NT2/D1 (cell line): ENCODE data around the gene EEF1AKMT3.

Source experiments
- SUZ12 ChIP-seq: IDR thresholded peaks from 2 replicates; pipeline ENCODE4 v1.6.1; 2011; ENCODE audit not compliant: insufficient read length, insufficient read depth; ENCODE audit errors: extremely low read depth
- YY1 ChIP-seq: IDR thresholded peaks from 2 replicates; pipeline ENCODE4 v1.6.1; 2011; ENCODE audit not compliant: insufficient read length, insufficient read depth
- ZNF274 ChIP-seq: IDR thresholded peaks from 2 replicates; pipeline ENCODE4 v1.6.1; 2011; ENCODE audit warnings: mild to moderate bottlenecking, low read depth, low read length

DNA sequence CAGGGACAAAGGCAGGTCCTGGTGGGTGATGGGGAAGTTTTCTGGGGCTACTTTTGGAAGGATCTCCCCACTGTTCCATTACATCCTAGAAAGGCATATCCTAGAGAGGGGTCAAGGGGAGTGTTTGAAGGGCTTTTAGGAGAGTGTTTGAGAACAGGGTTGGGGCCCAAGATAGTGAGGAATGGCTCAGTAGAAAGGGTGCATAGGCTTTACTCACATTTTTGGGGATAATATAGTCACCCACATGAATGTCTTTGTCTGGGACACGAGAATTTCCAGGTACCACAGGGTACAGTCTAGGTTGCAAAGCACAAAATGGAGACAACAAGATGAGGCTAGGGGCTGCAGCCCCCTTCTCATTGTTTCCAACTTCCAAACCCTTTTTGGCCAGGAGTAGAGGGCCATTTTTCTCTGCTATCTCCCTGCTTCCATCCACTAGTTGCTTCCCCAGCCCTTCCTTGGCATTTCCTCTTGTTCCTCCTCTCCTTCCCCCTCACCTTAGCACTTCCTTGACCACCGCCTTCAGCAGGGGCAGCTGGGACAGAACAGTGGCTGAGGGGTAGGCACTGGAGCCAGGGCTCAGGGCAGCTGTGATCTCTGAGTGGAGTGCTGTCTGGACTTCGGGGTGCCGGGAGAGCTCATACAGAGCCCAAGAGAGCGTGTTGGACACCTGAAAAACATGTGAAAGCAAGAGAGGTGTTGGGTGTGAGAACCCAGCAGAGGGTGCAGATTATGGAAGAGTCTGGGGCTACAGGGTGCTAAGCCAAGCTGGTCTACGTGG, 8.3 kb upstream of the EEF1AKMT3 start:
- TF ChIP-seq YY1 (no peak), SUZ12 (no peak), ZNF274 (no peak)
